ES-I3 (cell line): ENCODE measurements around the gene CD53.

Source experiments
- H3K36me3 ChIP-seq: 2 replicates; pipeline ENCODE4 v1.6.1; 2013; ENCODE audit warnings: mild to moderate bottlenecking, low read length, control low read depth, moderate library complexity; ENCODE audit not compliant: insufficient read depth
- H3K4me1 ChIP-seq: 2 replicates; pipeline ENCODE4 v1.6.1; 2013; ENCODE audit warnings: mild to moderate bottlenecking, control low read depth, low read length; ENCODE audit not compliant: insufficient read depth
- H3K9ac ChIP-seq: 2 replicates; pipeline ENCODE4 v1.6.1; 2013; ENCODE audit warnings: low read depth, mild to moderate bottlenecking, low read length, moderate library complexity
- H3K9me3 ChIP-seq: 2 replicates; pipeline ENCODE4 v1.6.1; 2013; ENCODE audit warnings: mild to moderate bottlenecking, low read length, moderate library complexity; ENCODE audit not compliant: control insufficient read depth, insufficient read depth

Gene CD53

GRCh38 chr1:110888049-110888448, 15.1 kb downstream of the CD53 start:
- Histone ChIP-seq H3K9me3 (no peaks in the 10 kb centered on the region), H3K4me1 (no peaks in the 10 kb centered on the region), H3K36me3 (no peaks in the 10 kb centered on the region), H3K9ac (no peak overlapping the region)

GRCh38 chr1:110888641-110889040, 15.7 kb downstream of the CD53 start:
- no peaks in the 10 kb centered on the region for H3K4me1 ChIP-seq
- no peaks in the 10 kb centered on the region for H3K36me3 ChIP-seq
- no peaks in the 10 kb centered on the region for H3K9me3 ChIP-seq

GRCh38 chr1:110890474-110891196, 17.7 kb downstream of the CD53 start:
- H3K4me1 ChIP-seq, result no peaks in the 10 kb centered on the region
- H3K36me3 ChIP-seq, result no peaks in the 10 kb centered on the region
- H3K9ac ChIP-seq, result no peak overlapping the region

More at GRCh38 chr1:110888641-110889040, 15.7 kb downstream of the CD53 start:
- H3K9ac ChIP-seq, result no peak overlapping the region

GRCh38 chr1:110893908-110894490, 21.1 kb downstream of the CD53 start:
- no peaks in the 10 kb centered on the region for H3K9me3 ChIP-seq
- H3K36me3 ChIP-seq, result no peaks in the 10 kb centered on the region
- no peak overlapping the region for H3K9ac ChIP-seq
- H3K4me1 ChIP-seq, result no peaks in the 10 kb centered on the region

More at GRCh38 chr1:110890474-110891196, 17.7 kb downstream of the CD53 start:
- H3K9me3 ChIP-seq, result no peaks in the 10 kb centered on the region

- H3K4me1 ChIP-seq, result no peaks in the 10 kb centered on the region
- no peaks in the 10 kb centered on the region for H3K36me3 ChIP-seq
- H3K9ac ChIP-seq, result no peak overlapping the region
- H3K9me3 ChIP-seq, result no peaks in the 10 kb centered on the region
Observed at GRCh38 chr1:110896090-110896489, 23.1 kb downstream of the CD53 start.

GRCh38 chr1:110897681-110898080, 24.7 kb downstream of the CD53 start:
- H3K9me3 ChIP-seq, result no peaks in the 10 kb centered on the region
- no peaks in the 10 kb centered on the region for H3K4me1 ChIP-seq
- H3K36me3 ChIP-seq, result no peaks in the 10 kb centered on the region
- H3K9ac ChIP-seq, result no peak overlapping the region

GRCh38 chr1:110898734-110899457, 25.9 kb downstream of the CD53 start:
- H3K36me3 ChIP-seq, result no peaks in the 10 kb centered on the region
- no peaks in the 10 kb centered on the region for H3K9me3 ChIP-seq
- H3K4me1 ChIP-seq, result no peaks in the 10 kb centered on the region
- no peak overlapping the region for H3K9ac ChIP-seq

GRCh38 chr1:110899458-110899843, 26.5 kb downstream of the CD53 start:
- H3K4me1 ChIP-seq, result no peaks in the 10 kb centered on the region
- no peaks in the 10 kb centered on the region for H3K9me3 ChIP-seq
- H3K9ac ChIP-seq, result no peak overlapping the region
- H3K36me3 ChIP-seq, result no peaks in the 10 kb centered on the region

- Histone ChIP-seq H3K4me1 (no peaks in the 10 kb centered on the region), H3K9ac (no peak overlapping the region), H3K9me3 (no peaks in the 10 kb centered on the region), H3K36me3 (no peaks in the 10 kb centered on the region)
Observed at GRCh38 chr1:110902820-110903463, 30.0 kb downstream of the CD53 start.

- Histone ChIP-seq H3K9me3 (no peaks in the 10 kb centered on the region), H3K9ac (no peak overlapping the region), H3K36me3 (no peaks in the 10 kb centered on the region), H3K4me1 (no peaks in the 10 kb centered on the region)
Observed at GRCh38 chr1:110903853-110904500, 31.0 kb downstream of the CD53 start.

- H3K36me3 ChIP-seq, result no peaks in the 10 kb centered on the region
- no peaks in the 10 kb centered on the region for H3K9me3 ChIP-seq
- peaks cover 8% of the 10 kb centered on the region for H3K4me1 ChIP-seq
- H3K9ac ChIP-seq, result no peak overlapping the region
Observed at GRCh38 chr1:110912784-110913183, 39.8 kb downstream of the CD53 start.

GRCh38 chr1:110914676-110915075, 41.7 kb downstream of the CD53 start:
- Histone ChIP-seq H3K9ac (no peak overlapping the region), H3K9me3 (no peaks in the 10 kb centered on the region), H3K36me3 (no peaks in the 10 kb centered on the region), H3K4me1 (peaks cover 8% of the 10 kb centered on the region)

GRCh38 chr1:110915804-110916203, 42.9 kb downstream of the CD53 start:
- H3K9ac ChIP-seq, result no peak overlapping the region
- no peaks in the 10 kb centered on the region for H3K9me3 ChIP-seq
- H3K4me1 ChIP-seq, result peaks cover 8% of the 10 kb centered on the region
- no peaks in the 10 kb centered on the region for H3K36me3 ChIP-seq

GRCh38 chr1:110916274-110916668, 43.3 kb downstream of the CD53 start:
- no peaks in the 10 kb centered on the region for H3K36me3 ChIP-seq
- no peaks in the 10 kb centered on the region for H3K9me3 ChIP-seq
- peaks cover 8% of the 10 kb centered on the region for H3K4me1 ChIP-seq
- no peak overlapping the region for H3K9ac ChIP-seq
